RWPE2 (cell line): ENCODE measurements around the gene UGGT2.
A peak's percentile ranks its signal among the peaks of the same experiment; 100 is the strongest.

Source experiments
- ATAC-seq: fragments of 200-7000 bp; cut with Tn5 transposase; 3 replicates; pipeline ENCODE4 v1.9.1; 2021; ENCODE audit warnings: low read depth
- DNase-seq: peaks from one replicate; pipeline ENCODE4 v3.0.0-alpha.2; 2020; ENCODE audit warnings: low spot score
- H3K27ac ChIP-seq: fragments of 450-650 bp; 2 replicates; pipeline ENCODE4 v1.5.1; 2017; ENCODE audit warnings: mild to moderate bottlenecking; ENCODE audit not compliant: poor library complexity, severe bottlenecking
- H3K27me3 ChIP-seq: fragments of 250-450 bp; sonication (Bioruptor Pico); 2 replicates; pipeline ENCODE4 v1.5.1; 2021; ENCODE audit warnings: mild to moderate bottlenecking, moderate library complexity; ENCODE audit not compliant: insufficient read depth, poor library complexity, severe bottlenecking
- H3K36me3 ChIP-seq: fragments of 250-450 bp; sonication (Bioruptor Pico); 2 replicates; pipeline ENCODE4 v1.5.1; 2020; ENCODE audit warnings: low read depth, mild to moderate bottlenecking, moderate library complexity
- H3K4me1 ChIP-seq: fragments of 250-450 bp; sonication (Bioruptor Pico); 2 replicates; pipeline ENCODE4 v1.5.1; 2021; ENCODE audit warnings: mild to moderate bottlenecking, moderate library complexity; ENCODE audit not compliant: insufficient read depth, poor library complexity, severe bottlenecking
- H3K4me3 ChIP-seq: fragments of 250-450 bp; sonication (Bioruptor Pico); 2 replicates; pipeline ENCODE4 v1.5.1; 2021; ENCODE audit warnings: mild to moderate bottlenecking, moderate library complexity; ENCODE audit not compliant: severe bottlenecking
- H3K9me3 ChIP-seq: fragments of 250-450 bp; sonication (Bioruptor Pico); 2 replicates; pipeline ENCODE4 v1.5.1; 2021; ENCODE audit warnings: mild to moderate bottlenecking, moderate library complexity; ENCODE audit not compliant: severe bottlenecking
- TF ChIP-seq, protein P1 (sequence below): fragments of 450-650 bp; IDR thresholded peaks from one replicate; pipeline ENCODE4 v1.5.1; 2017; ENCODE audit warnings: mild to moderate bottlenecking, moderate library complexity; ENCODE audit not compliant: poor library complexity, severe bottlenecking

UGGT2 gene

DNA sequence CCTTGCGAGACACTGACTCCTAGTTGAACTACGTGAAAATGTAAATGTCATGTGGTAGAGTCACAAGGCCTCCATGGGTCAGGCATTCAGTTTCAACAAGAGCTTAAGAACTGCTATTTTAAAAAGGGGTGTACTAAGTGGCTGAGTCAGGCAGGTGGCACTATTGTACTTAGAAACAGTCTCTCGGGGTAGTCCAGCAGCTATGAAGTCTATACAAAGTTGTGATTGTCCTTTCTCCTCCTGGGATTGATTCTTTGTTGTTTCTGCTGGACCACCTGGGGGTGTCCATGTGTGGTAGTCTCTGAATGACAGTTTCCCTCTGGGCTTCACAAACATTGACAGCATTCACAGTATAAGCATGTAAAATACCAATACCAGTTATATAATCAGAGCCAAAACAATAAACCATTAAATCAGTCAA is 33.0 kb downstream of the UGGT2 start:
- TF ChIP-seq, protein P1, sequence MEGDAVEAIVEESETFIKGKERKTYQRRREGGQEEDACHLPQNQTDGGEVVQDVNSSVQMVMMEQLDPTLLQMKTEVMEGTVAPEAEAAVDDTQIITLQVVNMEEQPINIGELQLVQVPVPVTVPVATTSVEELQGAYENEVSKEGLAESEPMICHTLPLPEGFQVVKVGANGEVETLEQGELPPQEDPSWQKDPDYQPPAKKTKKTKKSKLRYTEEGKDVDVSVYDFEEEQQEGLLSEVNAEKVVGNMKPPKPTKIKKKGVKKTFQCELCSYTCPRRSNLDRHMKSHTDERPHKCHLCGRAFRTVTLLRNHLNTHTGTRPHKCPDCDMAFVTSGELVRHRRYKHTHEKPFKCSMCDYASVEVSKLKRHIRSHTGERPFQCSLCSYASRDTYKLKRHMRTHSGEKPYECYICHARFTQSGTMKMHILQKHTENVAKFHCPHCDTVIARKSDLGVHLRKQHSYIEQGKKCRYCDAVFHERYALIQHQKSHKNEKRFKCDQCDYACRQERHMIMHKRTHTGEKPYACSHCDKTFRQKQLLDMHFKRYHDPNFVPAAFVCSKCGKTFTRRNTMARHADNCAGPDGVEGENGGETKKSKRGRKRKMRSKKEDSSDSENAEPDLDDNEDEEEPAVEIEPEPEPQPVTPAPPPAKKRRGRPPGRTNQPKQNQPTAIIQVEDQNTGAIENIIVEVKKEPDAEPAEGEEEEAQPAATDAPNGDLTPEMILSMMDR, result peak; percentile 63
- Histone ChIP-seq H3K27me3 (no peaks in the 10 kb centered on the region), H3K4me3 (no peak overlapping the region), H3K4me1 (no peaks in the 10 kb centered on the region), H3K27ac (no peak overlapping the region), H3K36me3 (peaks cover 21% of the 10 kb centered on the region), H3K9me3 (no peaks in the 10 kb centered on the region)
- DNase-seq, result no peak
- peak; percentile 81 for ATAC-seq

DNA sequence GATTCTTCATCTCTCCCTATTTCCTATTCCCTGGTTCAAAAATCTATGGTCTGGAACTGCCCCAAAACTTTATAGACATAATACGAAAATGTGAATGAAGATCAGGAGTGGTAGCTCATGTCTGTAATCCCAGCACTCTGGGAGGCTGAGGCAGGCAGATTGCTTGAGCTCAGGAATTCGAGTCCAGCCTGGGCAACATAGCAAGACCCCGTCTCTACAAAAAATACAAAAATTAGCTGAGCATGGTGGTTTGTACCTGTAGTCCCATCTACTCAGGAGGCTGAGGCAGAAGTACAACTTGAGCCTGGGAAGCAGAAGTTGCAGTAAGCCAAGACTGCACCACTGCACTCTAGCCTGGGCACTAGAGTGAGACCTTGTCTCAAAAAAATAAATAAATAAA is 35.1 kb downstream of the UGGT2 start:
- Histone ChIP-seq H3K27ac (no peak overlapping the region), H3K4me3 (no peak overlapping the region), H3K27me3 (no peaks in the 10 kb centered on the region), H3K4me1 (no peaks in the 10 kb centered on the region), H3K9me3 (no peaks in the 10 kb centered on the region), H3K36me3 (peaks cover 14% of the 10 kb centered on the region)
- ATAC-seq (no peak), DNase-seq (no peak)
- TF ChIP-seq, protein P1, result no peak

DNA sequence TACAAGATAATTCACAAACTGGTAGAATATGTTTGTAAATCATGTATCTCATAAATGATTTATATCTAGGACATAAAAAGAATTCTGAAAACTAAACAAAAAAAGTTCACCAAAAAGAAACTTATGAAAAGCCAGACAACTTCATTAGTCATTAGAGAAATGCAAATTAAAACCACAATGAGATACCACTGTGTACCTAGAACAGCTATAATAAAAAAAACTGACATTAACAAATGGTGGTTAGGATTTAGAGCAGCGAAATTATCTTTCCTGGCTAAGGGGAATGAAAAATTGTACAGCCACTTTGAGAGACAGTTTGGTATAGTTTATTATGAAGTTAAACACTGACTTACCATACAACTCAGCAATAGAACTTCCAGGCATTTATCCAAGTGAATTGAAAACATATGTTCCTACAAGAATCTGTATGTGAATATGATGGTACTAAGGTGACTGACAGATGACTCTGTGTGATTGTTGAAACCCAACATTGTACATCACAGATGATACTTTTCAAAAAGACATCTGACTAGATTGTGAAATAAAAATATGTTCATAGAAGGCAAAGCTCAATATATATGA is 41.8 kb downstream of the UGGT2 start:
- DNase-seq (no peak), ATAC-seq (no peak)
- no peak overlapping the region for H3K27ac ChIP-seq
- no peak overlapping the region for H3K4me3 ChIP-seq
- no peaks in the 10 kb centered on the region for H3K9me3 ChIP-seq
- no peaks in the 10 kb centered on the region for H3K4me1 ChIP-seq
- TF ChIP-seq, protein P1, result no peak
- no peaks in the 10 kb centered on the region for H3K27me3 ChIP-seq
- peaks cover 12% of the 10 kb centered on the region for H3K36me3 ChIP-seq

DNA sequence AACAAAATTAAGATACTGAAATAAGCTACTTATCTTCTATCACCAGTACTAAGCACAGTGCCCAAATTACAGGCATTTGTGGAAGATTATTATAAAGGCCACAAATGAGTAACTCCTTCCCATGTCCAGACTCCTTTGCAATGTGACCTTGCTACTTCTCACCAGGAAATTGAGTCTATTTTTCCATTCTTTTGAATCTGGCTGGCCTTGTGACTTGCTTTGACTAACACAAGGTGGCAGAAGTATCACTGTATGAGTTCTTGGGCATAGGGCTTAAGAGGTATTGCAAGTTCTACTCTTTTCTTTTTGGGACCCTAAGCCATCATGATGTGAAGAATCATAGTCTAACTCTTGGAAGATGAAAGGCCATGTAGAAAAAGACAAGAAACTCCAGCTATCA is 49.9 kb downstream of the UGGT2 start:
- no peak for DNase-seq
- TF ChIP-seq, protein P1, result peak; percentile 25
- Histone ChIP-seq H3K36me3 (peaks cover 4% of the 10 kb centered on the region), H3K27ac (no peak overlapping the region), H3K27me3 (no peaks in the 10 kb centered on the region), H3K4me3 (no peak overlapping the region), H3K9me3 (no peaks in the 10 kb centered on the region), H3K4me1 (no peaks in the 10 kb centered on the region)
- ATAC-seq, result 0 out of 3 replicates have a peak, but pooled peaks have one; percentile 21

DNA sequence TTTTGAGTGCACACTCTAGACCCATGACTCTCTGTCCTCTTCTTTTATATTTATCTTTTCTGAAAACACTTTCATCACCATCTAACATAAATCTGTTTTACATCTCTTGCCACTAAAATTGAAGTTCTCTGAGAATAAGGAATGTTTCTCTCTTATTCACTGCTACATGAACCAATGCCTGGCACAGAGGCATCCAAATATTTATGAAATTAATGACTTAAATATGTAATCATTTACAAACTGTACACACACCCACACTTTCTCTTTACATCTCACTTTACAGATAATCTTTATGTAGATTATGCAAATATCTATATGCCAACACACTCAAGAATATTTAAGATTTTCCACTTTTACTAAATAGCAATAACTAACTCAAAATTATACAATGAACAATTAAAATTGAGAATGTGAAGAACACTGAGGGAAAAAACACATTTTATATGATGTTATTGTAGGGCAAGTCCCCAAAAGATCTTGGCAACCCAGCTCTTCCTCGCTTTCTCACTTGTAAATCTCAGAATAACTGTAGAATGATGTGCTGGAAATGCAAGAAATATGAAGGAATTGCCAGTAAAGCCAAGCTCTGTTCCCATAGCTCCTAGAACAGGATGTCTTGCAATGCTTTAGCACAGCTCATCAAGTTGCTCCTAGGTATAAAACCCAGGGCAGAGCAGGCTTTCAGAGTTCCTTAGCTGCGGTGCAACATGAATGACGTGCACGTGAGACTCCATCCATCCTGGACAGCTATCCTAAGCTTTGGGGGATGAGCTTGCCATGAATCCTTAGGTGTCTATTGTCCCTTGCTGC is 50.7 kb downstream of the UGGT2 start:
- no peak for ATAC-seq
- no peak overlapping the region for H3K27ac ChIP-seq
- no peaks in the 10 kb centered on the region for H3K4me1 ChIP-seq
- no peak overlapping the region for H3K4me3 ChIP-seq
- H3K9me3 ChIP-seq, result no peaks in the 10 kb centered on the region
- no peak for DNase-seq
- H3K27me3 ChIP-seq, result no peaks in the 10 kb centered on the region
- peaks cover 4% of the 10 kb centered on the region for H3K36me3 ChIP-seq
- TF ChIP-seq, protein P1, result no peak
